GM12865 (cell line): ENCODE measurements around the gene RPS19BP1.
A peak's percentile ranks its signal among the peaks of the same experiment; 100 is the strongest.

Experiments used
- DNase-seq: peaks from one replicate; pipeline ENCODE4 v3.0.0; 2010; ENCODE audit warnings: low read depth
- H3K4me3 ChIP-seq: 2 replicates; pipeline ENCODE4 v1.5.1; 2011; ENCODE audit warnings: mild to moderate bottlenecking, low read depth, low read length, control low read depth
- TF ChIP-seq, protein P1 (sequence below): IDR thresholded peaks from 2 replicates; pipeline ENCODE4 v1.5.1; 2011; ENCODE audit warnings: low read length, control low read depth, low read depth, inconsistent platforms; ENCODE audit not compliant: insufficient read depth; ENCODE audit errors: missing control alignments

Gene RPS19BP1

DNA sequence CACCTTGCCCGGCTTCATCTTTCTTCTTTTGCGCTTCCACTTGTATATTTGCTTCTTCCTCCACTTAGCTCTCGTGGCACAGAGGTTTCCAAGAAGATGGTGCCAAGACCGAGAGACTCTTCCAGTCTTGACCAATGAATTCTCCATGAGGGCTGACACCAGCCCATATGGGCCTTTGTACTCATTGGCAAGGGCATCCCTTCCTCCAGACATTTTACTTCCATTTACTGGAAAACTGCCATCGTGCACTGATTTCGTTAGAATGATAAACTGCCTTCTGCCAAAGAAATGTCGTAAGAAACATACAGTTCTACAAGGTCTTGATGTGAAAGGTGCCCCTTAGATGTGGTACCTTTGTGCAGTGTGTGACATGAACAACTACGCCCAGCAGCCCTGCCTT, 35.1 kb downstream of the RPS19BP1 start:
- no peak for DNase-seq
- no peak overlapping the region for H3K4me3 ChIP-seq
- TF ChIP-seq, protein P1, sequence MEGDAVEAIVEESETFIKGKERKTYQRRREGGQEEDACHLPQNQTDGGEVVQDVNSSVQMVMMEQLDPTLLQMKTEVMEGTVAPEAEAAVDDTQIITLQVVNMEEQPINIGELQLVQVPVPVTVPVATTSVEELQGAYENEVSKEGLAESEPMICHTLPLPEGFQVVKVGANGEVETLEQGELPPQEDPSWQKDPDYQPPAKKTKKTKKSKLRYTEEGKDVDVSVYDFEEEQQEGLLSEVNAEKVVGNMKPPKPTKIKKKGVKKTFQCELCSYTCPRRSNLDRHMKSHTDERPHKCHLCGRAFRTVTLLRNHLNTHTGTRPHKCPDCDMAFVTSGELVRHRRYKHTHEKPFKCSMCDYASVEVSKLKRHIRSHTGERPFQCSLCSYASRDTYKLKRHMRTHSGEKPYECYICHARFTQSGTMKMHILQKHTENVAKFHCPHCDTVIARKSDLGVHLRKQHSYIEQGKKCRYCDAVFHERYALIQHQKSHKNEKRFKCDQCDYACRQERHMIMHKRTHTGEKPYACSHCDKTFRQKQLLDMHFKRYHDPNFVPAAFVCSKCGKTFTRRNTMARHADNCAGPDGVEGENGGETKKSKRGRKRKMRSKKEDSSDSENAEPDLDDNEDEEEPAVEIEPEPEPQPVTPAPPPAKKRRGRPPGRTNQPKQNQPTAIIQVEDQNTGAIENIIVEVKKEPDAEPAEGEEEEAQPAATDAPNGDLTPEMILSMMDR = no peak

DNA sequence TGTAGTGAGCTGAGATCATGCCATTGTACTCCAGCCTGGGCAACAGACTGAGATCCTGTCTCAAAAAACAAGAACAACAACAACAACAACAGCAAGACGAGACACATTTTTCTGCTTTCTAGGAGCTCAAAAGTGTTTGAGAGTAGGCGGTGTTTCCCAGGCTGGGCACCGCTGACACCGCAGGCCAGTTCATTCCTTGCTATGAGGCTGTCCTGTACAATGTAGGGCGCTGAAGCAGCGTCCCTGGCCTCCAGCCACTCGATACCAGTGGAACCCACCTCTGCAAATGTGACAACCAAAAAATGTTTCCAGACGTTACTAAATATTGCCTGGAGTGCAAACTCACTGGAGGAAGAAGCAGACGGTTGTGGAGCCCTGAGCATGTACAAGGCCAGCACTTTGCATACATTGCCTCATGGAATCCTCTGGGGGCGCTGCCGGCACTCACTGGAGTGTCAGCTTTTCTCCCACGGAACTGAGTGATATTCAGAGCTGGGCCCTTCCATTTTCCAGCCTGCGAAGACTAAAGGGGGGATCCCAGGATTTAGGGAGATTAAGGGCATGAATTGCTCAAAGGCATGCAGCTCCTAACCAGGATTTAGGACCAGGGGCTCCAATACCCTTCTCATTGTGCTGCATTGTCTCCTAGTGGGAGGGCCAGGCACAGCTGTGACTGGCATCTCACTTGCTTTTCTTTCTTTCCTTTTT, 36.3 kb downstream of the RPS19BP1 start:
- peak; percentile 70 for DNase-seq
- no peak overlapping the region for H3K4me3 ChIP-seq
- TF ChIP-seq, protein P1 = peak; percentile 80

DNA sequence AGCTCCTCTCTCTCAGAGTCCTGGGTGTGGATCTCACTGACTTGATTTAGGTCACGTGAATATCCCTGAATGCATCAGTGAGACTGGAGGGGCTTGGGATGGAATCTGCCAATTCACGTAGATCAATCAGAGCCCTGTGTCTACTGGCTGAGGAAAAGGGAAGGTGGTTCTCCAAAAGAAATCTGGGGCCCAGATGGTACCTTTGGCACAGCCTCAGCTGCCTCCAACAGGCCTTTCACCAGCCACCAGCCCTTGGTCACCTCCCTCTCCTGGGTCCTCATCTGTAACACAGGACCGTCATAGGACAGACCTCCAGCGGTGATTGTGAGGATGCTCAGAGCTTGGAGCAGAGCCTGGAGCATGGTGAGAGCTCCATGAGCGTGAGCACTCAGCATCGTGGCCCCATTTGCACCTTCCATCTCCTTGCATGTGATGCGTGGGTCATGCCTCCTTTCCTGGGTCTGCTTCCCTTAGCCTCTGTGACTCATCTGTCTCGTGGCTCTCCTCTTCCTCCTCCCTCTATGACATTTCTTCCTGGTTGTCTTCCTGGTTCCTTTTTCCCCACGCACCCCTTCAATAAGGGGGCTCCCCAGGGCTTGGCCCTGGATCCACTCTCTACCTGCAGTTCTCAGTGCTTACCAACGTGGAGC, 38.0 kb downstream of the RPS19BP1 start:
- H3K4me3 ChIP-seq = no peak overlapping the region
- DNase-seq = no peak
- TF ChIP-seq, protein P1 = no peak

DNA sequence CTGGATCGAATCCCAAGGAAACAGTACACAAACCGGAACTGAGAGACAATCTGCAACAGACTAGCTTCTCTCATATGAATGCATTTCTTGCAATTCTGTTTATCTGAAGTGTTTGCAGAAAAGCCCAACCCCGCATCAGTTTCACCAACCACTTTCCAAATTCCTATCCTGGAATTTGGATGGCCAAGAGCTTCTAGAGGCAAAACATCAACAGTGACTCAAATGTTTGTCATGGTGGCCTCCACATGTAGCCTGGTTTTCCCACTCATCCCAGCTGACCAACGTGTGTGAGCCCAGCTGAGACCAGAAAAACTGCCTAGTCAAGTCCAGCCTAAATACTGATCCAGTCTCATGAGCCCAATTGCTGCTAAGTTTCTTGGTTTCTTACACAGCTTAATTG, 38.8 kb downstream of the RPS19BP1 start:
- no peak overlapping the region for H3K4me3 ChIP-seq
- DNase-seq = no peak
- TF ChIP-seq, protein P1 = no peak

DNA sequence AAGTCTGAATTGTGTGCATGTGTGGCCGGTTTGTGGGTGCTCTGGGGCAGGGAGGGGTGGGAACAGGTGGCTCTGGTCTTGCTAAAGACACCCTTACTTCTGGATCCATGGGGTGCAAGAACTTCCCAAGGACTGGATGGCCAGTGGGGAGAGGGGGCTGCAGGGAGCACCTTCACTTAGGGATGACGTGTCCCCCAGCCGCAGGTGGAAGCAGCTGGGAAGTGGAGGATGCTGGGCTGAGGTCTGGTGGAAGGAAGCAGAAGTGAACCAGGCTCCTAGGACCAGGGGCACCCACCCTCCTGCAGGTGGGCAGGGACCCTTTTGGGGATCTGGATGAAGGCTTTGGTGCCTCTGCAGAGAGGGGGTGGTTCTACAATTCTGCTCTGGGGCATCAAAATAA, 40.4 kb downstream of the RPS19BP1 start:
- no peak overlapping the region for H3K4me3 ChIP-seq
- DNase-seq = no peak
- TF ChIP-seq, protein P1 = no peak

DNA sequence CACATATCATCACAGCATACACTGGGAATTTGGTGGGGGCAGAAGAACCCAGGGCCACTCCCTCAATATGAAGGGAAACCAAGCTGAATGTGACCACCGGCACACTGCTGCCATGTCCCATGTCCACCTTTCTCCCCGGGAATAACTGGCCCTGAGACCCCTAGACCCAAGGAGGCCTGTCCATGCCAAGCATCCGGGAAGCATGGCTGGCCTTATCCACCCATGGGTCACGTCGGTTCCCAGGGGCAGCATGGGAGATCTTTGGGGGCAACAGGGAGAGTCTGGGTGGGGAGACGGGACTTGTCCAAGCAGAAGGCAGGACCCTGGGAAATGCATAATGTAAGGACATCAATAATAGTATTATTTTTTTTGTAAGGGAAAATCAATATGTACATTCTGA, 40.9 kb downstream of the RPS19BP1 start:
- TF ChIP-seq, protein P1 = no peak
- no peak overlapping the region for H3K4me3 ChIP-seq
- no peak for DNase-seq
